HCEC 1CT (cell line): ENCODE data around the gene MAN1C1.
"Not testable (repeated sequence)": the region's sequence is repeated elsewhere in the genome, so short reads cannot be mapped to it uniquely, and the experiment has no call there.

ENCODE experiments used
- DNase-seq: peaks from one replicate; pipeline ENCODE4 v3.0.0-alpha.2; 2017

Gene MAN1C1

DNA sequence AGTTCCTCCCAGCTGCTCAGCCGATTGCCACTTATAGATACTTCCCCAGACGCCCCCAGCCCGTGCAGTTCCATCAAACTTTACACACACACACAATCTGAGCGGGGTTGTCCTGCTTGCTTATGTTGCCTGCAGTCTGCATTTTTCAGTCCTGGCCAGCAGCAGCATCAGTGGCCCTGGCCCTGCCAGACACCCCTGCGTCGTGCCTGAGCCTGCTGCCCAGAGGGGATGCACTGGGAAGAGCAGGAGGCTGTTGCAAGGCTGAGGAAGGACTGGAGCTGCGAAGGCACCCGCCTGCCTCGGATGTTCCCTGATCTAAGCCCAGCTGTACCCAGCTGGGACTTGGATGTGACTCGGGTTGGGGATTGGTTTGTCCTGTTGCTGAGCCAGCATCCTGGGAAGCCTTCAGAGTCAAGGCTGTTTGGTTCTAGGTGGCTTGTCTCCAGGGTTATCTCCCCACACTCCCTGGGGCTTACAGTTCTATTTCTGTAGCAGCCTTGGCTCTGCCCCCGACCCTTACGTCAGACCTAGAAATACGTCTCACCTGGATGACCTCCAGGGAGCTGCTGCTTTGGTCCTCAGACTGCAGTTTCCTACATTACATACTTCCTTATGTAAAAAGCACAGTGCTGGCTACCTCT lies 42.3 kb downstream of the MAN1C1 start:
- DNase-seq: no peak

DNA sequence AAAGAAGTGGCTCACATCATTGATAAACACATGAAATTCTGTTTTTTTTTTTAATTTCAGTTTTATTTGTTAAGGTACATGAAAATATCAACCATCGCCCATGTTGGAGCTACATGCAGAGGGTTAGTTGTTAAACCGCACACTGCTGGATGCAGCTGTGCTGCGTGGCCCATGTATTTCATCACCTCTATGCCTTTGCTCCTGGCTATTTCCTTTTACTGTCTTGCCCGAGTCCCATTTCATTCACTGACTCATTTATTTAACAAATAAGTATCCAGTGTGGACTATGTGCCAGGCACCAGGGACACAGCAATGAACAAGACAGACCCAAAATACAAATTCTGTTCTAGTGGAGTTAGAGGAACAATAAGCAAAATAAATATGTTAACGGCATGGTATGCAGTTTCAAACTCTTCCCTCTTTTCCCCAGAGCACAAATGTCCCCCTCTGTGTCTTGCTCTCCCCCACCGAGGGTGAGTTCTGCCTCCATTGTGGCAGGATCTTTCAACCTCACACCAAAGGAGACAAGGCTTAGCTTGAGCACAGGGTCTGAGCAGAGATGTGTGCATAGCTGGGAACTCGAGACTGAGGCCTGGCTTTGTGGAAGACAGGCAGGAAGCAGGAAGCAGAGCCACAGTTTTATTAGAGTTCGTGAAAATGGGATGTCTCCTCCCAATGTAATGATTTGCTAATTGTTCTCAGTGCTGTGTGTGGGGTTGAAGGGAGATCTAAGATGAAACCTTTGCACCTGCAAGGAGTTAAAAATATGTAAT lies 44.6 kb downstream of the MAN1C1 start:
- DNase-seq: no peak

DNA sequence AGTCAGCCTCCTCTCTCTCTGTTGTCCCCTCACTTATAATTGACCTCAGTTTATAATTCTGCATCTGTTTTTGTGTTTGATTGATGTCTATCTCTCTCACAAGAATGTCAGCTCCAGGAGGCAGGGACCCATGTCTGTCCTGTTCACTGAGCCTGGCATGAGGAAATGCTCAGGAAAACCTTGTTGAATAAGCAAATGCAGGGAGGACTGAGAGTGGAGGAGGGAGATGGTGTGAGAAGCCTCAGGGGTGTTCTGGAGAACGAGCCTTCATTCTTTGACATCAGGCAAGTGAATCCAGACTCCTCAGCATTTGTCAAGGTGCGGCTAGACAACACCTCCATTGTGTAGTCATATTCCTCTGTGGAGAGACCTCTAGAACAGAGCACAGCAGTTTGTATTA lies 45.5 kb downstream of the MAN1C1 start:
- DNase-seq: no peak

DNA sequence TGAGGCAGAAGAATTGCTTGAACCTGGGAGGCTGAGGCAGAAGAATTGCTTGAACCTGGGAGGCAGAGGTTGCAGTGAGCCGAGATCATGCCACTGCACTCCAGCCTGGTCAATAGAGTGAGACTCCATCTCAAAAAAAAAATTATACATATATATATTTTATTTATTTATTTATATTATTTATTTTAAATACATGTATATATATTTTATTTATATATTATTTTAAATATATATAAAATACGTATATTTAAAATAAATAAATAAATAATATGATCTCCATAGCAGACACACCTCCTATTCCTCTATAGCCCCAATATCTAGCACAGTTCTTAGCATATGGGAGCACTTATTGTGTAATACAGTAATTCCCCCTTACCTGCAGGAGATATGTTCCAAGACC lies 46.4 kb downstream of the MAN1C1 start:
- DNase-seq: not testable (repeated sequence)

DNA sequence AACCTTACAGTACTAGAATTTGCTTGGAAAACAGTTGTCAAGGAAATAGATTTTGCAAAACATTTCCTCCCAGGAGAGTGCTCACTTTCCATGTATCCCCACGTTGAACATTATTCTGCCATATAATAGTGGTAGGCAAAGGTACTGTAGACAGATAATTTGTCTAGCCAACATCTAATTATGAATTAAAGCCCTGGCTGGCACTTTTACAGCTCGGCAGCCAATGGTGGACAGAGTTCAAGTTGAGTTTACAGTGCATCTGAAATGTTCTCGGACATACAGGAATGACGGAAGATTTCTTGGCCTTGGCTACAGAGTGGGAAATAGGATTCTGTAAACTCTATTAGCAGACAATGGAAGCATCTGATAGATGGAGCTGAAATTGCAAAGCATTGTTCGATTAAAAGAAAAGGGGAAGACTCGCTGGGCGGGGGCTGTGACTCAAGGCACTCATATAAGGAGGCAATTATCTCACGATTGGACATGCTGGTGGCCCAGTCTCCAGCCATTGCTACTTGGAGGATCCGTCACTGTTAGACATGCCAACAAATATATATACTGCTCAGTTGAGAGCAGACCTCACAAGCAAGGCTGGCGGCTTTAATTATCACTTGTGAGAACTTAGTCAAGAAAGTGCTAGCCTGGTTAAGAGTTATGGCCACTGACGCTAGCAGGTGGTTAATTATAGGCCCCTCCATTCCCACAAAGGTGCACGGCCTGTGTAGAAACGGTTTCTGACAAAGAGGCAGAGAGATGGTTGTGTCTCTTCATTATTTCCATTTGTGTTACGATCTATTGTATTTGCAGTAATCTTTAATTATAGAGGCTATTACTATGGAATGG lies 48.0 kb downstream of the MAN1C1 start:
- no peak for DNase-seq

DNA sequence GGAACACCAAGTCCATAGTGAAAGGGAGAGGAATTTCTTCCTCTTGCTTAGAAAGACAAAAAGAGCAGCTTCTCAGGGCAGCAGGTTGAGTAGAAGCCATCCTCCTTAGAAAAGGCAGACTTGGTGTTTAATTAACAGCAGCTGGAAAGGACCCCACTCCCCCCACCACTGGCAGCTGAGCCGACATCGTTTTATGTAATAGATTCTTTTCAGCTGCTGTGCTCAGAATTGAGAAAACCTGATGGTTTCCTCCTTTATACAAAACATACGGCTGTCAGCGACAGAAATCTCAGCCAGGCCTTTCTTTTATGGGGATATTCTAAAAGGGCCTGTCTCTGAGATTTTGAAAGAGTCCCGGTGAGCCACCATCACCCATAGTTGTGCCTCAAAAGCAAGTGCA lies 49.9 kb downstream of the MAN1C1 start:
- no peak for DNase-seq

DNA sequence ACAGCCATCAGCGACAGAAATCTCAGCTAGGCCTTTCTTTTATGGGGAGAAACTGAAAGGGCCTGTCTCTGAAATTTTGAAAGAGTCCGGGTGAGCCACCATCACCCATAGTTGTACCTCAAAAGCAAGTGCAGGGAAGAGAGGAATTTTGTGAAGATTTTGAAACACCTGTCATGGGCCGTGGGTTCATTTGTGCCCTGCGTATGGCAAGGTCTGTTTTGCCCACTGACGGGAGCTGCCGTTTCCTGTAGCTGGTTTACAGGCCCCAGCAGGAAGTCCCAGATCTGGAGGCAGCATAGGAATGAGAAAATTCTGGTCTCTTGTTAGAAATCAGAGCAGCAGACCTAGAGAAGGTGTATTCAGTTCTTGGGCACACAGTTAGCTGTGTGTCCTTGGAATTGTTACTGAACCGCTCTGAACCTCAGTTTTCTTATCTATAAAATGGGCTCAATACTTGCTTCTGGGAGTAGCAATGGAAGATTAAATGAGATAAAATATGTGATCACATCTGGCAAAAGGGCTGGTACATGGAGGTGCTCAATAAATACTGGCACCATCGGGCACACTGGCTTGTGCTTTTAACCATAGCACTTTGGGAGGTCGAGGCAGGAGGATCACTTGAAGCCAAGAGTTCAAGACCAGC lies 52.5 kb downstream of the MAN1C1 start:
- DNase-seq: no peak

DNA sequence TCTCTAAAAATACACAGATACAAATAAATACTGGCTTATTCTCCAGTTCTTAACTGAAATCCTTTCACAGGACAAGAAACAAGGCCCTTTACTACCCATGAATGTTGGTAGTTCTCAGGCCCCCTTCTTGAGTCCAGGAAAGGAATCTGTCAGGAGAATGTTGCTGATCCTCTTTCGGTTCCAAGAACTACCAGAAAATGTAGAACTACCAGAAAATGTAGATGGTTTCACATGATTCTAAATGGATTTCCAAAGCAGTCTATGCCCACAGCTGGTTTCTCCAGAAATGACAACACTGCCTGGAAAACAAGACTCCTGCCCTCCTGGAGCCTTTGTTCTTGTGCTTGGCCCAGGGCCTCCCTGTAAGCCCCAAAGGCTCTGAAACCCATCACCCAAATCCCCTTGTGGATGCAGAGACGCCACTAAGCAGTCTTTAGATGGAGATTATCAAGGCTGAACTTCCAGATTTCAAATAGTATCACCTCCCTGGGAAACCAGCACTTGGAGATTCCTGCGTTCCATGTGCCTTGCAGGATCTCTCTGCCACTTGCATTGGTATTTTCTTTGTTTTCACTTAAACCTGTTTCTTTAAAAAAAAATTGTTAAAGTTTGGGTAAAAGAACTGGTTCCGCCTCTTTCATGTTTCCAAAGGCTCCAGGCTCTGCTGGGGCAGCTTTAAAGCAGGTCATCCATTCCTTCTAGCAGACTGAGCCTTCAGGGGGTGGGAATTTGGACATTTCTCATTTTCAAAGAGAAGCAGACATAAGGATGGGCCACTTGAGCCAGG lies 53.4 kb downstream of the MAN1C1 start:
- DNase-seq: no peak

DNA sequence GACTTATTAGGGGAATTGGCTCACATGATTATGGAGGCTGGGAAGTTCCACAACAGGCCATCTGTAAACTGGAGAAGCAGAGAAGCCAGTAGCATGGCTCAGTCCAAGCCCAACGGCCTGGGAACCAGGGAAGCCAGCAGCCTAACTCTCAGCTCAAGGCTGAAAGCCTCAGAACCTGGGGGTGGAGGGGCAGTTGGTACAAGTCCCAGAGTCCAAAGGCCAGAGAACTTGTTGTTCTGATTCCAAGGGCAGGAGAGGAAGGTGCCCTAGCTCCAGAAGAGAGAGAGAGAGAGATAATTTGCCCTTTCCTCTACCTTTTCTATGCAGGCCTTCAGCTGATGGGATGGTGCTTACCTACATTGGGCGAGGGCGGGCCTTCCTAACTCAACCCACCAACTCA lies 55.3 kb downstream of the MAN1C1 start:
- no peak for DNase-seq

DNA sequence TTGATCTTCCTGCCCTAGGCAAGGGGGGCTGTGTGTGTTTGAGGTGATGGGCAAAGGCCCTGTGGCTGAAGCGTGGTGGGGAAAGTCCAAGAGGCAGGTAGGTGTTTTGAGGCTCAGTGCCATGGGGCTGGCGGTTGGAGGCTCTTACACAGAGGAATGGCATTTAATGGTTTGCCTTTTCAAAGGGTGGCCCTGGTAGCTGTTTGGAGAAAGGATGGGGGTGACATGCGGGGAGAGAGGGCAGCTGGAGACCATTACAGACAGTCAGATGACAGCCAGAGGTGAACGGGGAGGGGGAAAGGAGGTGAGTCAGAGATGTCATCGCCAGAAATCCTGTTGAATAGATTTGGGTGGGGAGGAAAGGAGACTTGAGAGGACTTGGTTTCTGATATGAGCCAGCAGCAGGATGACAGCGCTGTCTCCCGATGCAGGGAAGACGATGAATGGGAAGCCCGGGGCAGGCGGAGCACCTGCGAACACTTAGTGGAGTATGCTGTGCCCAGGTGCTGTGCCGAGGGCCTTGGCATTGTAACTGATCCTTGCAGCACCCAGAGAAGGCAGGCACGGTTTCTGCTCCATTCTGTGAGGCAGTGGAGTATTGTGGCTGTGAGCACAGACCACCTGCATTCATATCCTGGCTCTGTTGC lies 56.3 kb downstream of the MAN1C1 start:
- no peak for DNase-seq

DNA sequence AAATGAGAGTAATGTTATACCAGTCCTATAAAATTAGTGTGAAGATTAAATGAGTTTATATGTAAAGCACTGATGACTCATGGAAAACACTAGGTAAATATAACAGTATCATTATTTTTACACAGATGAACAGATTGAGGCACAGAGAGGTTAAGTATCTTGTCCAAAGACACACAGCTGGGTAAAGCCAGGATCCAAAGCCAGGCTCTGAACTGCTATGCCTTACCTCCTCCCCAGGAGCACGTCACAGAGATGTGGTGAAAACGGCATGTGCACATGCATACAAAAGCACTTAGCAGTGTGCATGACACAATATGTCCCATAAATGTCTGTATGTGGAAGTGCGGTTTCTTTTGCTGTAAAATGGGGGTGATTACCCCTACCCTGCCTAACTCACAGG lies 56.9 kb downstream of the MAN1C1 start:
- no peak for DNase-seq

DNA sequence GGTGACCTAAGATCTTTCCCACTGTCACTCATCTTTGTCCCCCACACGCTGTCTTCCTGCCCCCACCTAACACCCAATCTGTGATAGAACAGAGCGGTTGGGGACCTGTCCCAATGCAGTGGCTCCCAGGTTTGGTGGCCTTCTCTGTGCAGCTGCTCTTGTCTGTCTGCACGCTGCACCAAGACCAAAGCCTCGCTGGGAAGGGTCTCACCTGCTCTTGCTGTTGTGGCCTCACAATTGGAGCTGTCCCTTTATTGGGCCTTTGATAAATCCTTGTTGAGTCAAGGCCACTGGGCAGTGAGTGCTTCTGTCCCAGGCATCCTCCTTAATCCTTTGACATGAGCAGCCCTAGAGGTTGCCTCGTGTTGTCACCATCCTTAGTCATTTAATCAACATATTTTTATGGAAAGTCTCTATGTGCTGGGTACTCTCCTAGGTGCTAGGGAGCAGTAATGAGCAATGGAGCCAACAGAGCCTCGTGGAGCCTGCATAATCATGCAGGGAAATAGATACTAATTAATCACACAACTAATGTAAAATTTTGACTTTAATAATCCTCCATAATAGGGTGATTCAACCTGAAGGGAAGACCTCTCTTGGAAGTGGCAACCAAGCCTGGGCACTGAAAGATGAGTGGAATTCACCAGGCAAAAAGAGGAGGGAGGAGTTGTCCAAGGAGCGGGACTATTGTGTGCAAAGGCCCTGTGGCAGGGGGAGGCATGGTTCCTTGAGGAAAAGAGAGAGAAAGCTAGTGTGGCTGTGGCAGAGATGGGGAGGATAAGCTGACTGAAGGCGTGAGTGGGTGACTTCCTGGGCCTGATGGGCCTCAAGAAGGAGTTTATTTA lies 57.6 kb downstream of the MAN1C1 start:
- DNase-seq: no peak

DNA sequence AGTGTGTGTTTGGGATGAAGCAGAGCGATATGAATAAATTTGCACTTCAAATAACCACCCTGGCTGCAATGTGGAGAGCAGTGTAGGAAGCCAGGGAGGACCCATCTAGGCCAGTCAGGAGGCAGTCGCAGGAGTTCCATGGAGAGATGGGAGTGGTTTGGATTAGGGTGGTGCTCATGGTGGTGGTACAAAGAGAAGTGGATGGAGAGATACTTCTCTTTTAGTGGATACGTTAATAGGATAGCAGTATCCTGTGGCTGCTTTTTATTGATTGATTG lies 58.2 kb downstream of the MAN1C1 start:
- DNase-seq: no peak

DNA sequence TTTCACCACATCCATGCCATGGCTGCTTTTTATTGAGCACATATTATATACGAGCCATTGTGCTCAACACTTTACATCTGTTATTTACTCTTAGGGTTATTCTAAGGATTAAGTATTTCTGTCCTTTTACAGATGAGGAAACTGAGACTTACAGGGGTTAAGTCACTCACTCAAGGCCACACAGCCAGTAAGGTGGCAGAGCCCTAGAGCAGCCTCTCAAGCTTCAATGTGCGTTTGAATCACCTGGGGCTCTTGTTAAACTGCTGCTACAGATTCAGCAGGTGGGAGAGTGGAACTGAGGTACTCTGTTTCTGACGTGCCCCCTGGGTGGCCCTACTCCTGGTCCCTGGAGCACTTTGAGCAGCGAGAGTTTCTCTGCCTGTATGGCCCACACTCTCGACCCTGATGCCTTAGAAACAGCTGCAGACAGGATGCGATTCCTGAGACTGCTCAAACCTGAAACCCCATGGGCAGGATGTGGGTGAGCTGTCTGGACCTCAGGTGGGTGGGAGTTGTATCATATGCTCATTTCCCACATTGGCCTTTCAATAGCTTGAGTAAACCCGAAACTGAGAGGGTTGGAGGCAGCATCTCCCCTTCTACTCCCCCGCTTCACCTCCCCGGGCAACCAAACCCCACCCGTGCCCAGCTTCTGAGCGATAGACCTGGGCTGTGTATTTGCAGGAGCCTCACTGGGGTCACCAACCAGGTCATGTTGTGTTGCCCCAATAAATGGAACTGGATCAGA lies 59.3 kb downstream of the MAN1C1 start:
- no peak for DNase-seq

DNA sequence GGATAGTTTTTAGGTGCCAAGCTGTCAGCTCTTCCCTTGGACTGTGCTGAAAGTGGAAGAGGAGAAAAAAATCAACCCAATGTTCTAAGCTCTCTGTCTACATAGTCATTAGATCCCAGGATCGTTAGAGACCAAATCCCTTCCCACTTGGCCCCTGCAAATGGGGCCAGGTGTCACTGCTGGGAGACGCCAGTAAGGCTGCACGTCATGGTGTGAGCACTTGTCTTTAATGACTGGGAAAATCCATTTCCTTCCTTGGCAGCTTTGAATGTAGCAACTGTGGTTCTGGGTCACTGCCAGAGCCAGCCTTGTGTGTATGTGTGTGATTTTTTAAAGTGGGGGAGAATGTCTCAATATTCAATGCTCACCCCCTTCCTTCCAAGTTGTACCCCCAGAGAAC lies 59.9 kb downstream of the MAN1C1 start:
- DNase-seq: no peak

DNA sequence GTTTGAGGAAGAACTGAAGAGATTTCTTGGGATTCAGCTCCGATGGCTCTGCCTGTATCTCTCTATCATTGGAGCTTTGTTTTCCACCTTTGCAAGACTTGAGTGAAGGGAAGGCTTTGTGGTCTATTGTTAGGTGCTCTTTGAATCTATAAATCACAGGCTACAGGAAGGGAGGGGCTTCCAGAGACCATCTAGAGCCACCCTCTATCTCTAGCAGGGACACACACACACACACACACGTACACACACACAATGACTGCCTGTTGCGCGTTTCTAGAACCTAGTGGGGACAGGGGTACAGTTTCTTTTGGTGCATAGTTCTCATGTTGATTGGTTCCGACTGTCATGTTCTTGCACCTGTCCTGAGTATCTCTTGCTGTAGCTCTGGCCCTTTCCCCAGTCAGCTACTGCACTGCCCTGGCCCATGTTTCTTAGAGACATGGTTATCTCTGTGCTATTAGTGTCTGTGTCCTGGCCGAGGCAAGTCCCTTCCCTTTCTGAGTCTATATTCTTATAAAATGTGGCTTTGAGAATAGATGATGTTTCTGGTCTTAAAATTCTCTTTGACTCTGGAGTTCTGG lies 60.7 kb downstream of the MAN1C1 start:
- no peak for DNase-seq

DNA sequence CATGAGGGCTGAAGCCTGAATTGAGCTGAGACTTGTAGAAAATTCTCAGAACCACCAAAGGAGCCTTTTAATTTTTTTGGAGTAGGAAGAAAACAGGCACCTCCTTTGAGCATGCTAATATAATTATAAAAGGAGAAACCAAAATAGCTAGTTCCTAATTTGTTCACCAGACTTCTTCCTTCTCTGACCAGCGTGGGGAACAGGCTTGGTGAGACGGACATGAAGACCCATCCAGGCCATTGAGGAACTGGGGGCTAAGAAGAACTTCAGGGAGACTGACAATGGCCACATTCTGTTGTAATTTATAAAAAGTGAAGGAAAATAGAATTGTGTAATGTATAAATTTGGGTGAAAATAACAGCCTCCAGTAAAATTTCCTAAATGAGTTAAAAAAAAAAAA lies 62.6 kb downstream of the MAN1C1 start:
- DNase-seq: no peak

DNA sequence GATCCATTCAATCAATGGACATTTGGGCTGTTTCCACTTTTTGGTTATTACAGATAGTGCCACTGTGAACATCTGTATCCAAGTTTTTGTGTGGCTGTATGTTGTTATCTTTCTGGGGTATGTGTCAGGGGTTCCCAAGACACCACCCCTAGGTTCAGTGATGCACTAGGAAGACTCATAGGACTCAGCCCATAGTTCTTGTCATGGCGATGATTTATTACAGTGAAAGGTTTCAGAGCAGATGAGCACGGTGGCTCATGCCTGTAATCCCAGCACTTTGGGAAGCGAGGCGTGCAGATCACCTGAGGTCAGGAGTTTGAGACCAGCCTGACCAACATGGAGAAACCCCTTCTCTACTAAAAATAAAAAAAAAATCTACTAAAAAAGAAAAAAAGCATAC lies 64.1 kb downstream of the MAN1C1 start:
- DNase-seq: no peak

DNA sequence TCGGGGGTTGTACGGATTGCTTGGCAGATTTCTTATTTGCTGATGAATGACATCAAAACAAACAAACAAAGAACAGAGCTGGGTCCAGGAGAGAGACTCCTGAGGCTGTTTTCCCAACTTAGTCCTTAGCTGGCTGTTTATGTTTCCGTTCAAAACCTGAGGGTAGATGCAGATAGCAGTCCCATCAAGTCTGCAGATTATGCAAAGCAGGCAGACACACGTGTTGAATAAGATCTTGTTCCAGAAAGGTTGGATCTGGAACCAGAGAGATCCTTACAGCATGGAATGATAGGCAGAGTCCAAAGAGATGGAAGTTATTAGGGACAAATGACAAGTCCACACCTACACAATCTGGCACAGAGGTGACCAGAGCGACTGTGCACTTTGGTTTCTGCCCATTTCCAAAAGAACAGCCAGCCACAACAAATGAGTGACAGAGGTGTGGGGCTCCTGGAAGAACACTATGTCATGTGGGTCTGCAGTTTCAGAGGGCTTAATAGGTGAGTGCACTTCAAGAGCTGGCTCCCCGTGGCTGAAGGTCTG lies 65.5 kb downstream of the MAN1C1 start:
- DNase-seq: no peak

DNA sequence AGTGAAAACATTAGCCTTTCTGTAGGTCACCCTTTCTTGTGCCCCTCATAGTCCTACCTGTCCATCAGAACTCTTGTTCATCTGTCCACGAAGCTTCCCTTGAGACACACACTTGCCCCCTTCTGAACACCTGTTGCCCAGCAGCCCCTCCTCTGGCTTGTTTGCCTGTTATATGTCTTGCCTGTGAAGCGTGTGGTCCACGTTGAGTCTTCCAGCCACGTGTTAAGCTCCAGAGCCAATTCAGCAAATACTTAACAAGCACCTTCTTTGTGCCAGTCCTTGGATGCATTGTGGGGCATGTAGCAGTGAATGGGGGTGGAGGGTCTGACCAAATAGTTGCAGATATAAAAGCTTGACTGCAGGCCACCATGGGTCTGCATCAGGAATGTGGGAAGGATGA lies 66.6 kb downstream of the MAN1C1 start:
- DNase-seq: no peak
